Stimulated activated CD4-positive, alpha-beta T cell treated with anti-CD3 and anti-CD28 coated beads, TNF-alpha, amount 100 ng/mL, for 1 hour (primary cell): Measurements from ENCODE around the gene LRRC40.
"Not testable (repeated sequence)": the region's sequence is repeated elsewhere in the genome, so short reads cannot be mapped to it uniquely, and the experiment has no call there.

Experiments
- DNase-seq, 3 donors: peaks; one replicate each; pipeline ENCODE4 v3.0.0-alpha.2; 2020; ENCODE audit warnings: low read depth in 3 of 3, low spot score in 1 of 3

The LRRC40 gene

DNA sequence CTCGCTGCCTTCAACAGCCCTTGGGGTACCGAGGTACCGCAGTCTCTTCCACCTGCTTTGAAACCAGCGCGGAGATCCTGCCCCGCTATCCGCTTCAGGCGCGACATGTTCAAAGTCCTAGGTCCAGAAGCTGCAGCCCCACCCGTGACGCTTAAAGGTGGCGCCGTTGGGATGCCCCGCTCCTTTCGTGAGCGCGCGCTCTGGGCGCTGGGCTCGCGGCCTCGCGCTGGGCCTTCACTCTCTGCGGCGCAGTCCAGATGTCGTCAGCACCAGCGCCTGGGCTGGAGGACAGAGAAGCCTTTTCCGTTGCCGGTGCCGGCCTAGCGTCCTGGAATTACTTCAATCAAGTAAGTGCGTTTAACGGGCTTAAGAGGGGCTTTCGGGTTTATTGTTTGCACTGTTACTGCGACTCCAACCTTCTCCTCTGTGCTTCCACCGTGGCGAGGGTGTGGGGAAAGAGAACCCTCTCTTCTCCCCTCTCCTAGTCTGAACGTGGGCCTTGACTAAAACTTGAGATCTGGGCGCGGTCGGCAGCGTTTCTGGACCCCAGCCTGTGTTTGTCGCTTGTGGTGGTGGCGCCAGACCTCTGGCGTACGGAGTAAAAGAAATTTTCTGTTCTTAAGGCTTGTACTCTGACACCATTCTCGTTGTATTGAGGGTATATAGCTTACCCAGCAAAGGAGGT lies at the start of gene LRRC40:
TSS of gene LRRC40 (minus strand) at position 146 of the 685 bp plus-strand sequence. CDS start at position 107, 39 bp downstream.
- peak; percentile 79 to 92 (median 87) for DNase-seq

DNA sequence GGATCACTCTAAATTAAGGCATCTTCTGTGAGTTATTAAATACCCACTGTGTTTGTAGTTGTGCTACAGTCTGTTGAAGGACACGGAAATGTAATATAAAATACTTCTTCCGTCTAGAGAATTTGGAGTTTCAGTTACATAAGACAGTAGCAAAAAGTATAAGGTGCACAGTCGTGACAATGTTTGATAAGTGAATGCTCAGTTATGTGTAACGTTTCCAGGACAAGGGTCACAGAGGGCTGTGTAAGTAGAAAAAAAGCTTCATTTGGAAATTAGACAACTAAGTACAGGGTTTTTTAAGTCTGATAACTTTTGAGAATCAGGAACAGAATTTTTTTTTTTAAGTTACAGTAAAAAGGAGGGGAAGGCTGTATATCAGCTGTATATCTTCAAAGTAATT lies 43.4 kb upstream of the LRRC40 start:
- no peak for DNase-seq

DNA sequence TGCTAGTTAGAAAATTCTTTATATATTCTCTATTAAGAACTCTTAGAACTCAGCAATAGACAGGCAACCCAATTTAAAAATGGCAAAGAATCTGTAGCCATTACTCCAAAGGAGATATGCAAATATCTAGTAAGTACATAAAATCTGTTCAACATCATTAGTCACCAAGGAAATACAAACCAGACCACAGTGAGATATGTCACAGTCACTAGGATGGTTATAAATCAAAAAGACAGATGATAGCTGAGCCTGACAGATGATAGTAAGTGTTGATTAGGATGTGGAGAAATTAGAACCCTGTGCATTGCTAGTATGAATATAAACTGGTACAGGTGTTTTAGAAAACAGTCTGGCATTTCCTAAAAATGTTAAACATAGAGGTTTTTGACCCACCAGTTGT lies 42.4 kb upstream of the LRRC40 start:
- no peak for DNase-seq

DNA sequence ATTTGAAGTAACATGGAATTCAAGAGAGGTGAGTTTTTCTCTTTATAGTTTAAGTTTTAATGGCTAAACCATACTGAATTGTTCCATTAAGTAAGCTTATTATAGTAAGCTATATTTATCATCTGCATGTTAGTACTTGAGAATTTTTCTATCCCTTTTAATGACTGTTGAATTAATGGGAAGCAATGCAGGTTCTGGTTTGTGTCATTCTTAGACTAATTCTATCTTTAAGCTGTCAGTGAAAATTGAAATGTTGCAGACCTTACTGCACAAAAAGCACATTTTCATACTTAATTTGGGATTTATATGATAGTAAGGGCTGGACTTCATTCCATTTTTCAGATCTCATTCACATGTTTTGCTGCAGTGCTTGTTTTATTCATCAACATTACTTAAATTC lies 41.7 kb upstream of the LRRC40 start:
- no peak for DNase-seq

DNA sequence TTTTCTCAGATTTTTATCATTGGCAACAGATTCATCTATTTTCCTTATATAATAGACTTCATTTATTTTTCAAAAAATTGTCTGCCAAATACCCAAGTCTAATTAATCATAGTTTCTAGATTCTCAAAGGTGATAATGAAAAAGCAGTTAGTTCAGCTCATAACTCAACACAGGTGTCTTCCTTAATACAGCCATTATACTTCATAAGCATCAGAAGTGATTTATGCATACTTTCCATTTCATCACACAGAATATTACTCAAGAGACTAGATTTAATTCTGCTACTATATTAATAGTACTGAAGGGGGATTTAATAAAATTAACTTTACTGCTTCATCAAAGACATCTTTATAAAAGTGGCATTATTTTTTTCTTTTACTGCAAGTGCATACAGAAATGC lies 34.6 kb upstream of the LRRC40 start:
- no peak for DNase-seq

DNA sequence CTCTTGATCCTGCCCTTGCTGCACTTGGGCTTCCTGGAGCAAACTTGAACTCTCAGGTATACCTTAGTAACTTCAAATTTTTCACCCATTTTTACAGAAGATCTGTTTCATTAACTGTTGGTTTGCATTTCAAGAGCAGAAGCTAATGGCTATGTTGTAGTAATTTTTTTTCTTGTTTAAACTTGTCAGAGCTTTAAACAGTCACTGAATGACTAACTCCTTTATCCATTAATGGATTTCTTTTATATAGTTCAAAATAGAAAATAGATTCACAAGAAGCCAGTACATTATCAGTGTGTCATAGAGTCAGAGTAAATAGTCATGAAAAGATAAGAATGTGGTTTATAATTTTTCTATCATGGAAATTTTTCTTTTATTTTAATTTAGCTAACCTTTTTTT lies 29.4 kb upstream of the LRRC40 start:
- DNase-seq: no peak

DNA sequence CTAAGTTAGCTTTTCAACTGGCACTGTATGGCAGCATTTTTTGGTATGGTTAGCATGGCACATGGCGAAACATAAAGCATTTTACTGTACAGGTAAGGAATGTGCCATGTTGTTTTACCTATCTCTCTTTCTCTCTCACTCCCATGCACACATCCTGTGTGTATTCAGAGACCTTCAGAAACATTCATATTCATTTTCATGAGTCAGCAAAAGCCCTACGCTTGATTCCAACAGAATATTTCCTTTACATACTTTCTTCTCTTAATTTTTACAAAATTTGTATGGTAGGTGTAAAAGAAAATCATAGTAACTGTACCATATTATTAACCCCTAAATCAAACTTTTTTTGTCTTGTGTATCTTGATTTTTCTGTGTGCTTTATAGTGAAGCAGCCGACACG lies 26.1 kb upstream of the LRRC40 start:
- DNase-seq: no peak

DNA sequence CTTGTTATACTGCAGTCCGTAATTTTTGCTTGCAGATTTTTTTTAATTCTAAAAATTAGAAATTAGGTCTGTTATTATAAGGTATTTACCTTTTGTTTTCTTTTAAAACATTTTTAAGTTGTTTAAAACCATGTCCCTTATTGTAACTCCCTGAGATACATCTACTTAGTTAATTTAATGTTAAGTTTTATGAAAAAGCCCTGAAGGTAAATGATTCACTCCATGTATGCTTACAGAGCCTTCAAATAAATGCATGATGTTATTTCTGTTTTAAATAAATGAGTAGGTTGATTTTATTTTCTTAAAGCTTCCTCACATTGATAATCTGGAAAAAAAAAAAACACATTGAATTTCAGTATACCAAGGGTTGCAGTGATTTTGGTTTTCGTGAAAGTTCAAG lies 23.3 kb upstream of the LRRC40 start:
- DNase-seq: no peak

DNA sequence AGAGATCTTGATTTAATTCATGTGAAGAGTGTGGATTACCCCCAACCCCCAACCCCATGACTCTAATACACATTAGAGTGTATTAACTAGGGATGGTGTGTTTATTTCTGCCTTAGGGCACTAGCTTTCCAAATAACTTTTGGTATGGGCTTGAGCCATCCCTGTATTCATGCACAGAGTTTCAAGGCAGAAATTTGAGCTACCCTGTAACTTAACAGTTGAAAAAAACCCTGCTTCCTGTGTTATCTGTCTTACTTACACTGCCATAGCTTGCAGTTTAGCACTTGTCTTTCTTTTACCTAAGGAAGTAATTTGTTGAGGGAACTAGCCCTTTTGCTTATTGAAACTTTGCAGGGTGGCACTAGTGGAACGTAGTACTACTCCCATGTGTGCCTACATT lies 22.1 kb upstream of the LRRC40 start:
- DNase-seq: no peak

DNA sequence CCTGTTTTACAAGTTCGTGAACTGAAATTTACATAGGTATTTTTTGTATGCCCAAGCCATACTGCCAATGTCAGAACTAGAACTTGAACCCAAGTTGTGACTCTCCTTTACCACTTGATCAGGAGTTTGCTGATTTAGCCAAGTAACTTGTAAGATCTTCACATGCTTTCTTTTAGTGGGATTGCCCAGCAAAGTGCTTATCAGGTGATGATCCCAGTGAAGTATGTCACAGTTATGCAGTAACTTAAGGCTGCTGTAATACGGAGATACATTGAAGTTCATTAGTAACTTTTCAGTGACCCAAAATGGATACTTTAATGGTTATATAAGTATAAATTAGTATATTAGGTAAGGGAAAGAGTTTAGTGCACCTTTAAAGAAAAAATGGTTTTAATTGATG lies 19.6 kb upstream of the LRRC40 start:
- DNase-seq: no peak

DNA sequence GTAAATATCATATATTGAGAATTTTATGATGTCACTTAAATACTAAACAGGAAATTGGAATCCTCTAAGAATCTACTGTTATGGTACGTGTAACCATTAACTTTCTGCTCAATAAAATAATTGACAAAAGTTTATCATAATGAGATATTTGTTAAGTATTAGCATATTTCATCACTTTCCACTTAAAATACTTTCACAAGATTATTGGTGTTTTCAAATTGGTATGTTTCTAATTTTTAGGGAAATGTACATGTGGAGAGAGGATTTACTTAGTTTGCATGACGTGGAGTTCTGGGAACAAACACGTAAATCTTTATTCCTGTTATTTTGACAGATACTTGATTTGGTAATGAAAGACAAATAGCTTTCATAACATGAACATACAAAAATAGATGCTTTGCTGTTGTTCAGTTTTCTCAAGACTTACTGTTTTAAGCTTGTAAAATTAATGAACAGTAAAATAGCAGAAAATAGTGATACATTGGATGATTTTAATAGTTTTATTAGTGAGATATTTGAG lies 17.4 kb upstream of the LRRC40 start:
- DNase-seq: no peak

DNA sequence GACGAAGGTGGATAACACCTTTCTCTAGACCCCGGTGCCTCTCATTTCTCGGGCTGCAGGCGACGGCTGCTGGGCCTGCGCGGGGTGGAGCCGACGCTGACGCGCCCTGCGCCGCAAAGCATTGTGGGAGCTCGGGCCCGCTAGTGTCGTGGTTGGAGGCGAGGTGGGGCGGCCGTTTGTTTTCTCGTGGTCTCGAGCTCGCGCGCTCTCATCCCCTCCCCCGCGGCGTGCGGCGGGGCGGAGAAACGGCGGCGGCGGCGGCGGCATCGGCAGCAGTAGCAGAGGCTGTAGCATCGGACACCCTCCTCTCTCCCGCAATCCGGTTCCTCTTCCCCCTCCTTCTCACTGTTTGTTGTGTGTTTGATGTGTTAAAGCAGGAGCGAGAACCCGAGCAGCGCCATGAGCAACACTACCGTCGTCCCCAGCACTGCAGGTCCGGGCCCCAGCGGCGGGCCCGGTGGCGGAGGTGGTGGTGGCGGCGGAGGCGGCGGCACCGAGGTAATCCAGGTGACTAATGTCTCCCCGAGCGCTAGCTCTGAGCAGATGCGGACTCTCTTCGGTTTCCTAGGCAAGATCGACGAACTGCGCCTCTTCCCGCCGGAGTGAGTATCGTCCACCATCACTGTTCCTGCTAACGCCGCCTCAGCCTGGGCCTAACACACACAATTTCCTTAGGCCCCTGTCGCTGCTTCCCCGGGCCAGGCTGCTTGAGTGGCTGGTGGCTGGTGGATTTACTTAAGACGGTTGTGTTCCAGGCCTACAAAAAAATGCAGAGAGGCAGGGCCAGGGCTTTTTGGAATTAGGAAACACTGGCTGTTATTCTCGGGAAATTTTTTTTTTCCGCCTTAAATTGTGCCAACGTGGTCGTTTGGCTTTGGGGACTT lies 16.1 kb upstream of the LRRC40 start, which contains the start of gene SRSF11:
TSS of gene SRSF11 (plus strand) at position 143 of the 884 bp plus-strand sequence. CDS start at position 400, 257 bp downstream.
- DNase-seq: peak; percentile 85 to 98 (median 94)

DNA sequence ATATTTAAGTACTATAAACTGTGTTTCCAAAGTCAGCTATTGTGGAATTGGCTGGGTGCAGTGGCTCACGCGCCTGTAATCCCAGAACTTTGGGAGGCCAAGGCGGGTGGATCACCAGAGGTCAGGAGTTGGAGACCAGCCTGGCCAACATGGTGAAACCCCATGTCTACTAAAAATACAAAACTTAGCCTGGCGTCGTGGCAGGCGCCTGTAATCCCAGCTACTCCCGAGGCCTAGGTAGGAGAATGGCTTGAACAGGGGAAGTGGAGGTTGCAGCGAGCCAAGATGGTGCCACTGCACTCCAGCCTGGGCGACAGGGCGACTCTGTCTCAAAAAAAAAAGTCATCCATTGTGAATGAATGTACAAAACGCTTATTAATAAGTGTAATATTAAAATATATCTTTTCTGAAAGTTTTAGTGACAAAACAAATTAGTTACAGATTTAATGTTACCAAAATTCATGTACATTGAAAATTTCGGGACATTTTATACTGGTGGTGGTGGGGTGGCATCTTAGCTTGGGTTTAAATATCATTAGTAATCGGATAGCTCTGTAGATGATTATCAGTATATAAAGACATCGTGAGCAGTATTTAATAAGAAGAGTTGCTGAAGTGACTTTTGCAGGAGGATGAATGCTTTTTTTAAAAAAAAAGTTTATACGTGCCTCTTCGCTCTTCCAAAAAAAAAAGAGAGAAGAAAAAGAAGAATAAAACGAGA lies 15.3 kb upstream of the LRRC40 start:
- no peak for DNase-seq

DNA sequence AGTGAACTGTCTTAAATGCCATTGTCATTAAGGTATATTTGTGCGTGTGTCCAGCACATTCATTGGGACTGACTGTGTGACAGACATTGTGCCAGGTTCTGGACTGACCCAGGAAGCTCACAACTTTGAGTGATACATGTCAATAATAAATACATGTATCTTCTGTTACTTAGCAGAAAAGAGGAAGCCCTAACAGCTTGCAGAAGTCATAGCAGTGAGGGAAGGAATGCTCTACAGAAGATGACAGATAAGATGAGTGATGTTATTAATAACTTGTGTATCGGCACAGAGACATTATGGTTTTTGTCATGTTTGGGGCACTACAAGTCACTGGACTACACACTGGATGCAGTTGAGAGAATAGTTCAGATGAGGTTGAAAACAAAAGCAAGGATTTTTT lies 14.6 kb upstream of the LRRC40 start:
- DNase-seq: no peak

DNA sequence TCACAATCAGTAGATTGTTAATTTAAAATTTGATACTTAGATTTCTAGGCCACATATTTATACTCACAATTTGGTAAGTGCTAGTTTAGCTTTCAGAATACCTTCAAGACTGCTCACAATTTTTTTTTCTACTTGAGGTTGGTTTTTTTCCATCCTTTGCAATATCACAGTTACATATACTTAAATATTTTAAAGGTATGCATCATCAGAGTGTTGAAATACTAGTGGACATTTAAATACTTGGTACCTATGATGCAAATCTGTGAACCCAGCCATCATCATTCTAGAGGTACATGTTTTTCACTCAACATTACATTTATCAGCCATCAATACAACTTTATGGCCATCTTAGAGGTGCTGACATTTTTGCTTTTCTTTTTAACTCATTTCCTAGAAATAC lies 6.2 kb upstream of the LRRC40 start:
- DNase-seq: no peak

DNA sequence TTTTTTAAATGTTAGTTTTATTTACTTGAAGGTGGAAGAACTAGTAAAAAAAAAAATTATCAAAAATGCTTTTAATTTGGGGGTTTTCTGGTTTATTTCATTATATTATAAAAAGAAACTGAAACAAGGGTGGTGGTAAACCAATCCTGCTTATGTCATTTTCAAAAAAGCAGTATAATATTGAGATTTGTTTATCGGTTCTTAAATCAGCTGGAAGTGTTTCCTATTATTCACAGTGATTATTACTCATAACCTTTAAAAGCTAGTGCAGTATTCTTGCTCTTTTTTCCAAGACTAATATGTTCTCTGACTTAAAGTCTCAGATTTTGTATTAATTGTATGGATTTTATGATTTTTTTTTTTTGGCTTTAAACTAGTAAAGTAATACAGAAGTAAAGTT lies 5.4 kb upstream of the LRRC40 start:
- DNase-seq: no peak

DNA sequence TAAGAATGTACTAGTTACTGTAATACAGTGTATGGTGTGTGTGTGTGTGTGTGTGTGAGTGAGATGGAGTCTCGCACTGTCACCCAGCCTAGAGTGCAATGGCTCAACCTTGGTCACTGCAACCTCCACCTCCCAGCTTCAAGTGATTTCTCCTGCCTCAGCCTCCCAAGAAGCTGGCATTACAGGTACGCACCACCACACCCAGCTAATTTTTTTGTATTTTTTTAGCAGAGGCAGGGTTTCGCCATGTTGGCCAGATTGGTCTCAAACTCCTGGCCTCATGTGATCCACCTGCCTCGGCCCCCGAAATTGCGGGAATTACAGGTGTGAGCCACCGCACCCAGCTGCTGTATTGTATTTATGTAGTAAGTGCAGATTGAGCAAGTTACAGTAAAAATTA lies 2.9 kb upstream of the LRRC40 start:
- no peak for DNase-seq

DNA sequence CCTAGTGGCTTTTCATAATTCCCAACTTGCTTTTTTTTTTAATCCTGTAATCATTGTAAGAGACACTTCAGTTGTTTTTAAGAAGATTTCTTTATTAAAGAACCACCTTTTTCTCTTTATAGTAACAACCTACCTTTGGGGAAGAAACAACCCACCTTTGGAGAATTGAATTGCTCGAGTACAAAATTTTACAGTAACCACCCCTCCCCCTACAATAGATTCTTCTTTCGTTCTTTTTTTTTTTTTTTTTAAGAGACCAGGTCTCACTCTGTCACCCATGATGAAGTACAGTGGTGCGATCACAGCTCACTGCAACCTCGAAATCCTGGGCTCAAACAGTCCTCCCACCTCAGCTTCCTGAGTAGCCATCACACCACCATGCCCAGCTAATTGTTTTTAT lies 2.1 kb upstream of the LRRC40 start:
- DNase-seq: no peak

DNA sequence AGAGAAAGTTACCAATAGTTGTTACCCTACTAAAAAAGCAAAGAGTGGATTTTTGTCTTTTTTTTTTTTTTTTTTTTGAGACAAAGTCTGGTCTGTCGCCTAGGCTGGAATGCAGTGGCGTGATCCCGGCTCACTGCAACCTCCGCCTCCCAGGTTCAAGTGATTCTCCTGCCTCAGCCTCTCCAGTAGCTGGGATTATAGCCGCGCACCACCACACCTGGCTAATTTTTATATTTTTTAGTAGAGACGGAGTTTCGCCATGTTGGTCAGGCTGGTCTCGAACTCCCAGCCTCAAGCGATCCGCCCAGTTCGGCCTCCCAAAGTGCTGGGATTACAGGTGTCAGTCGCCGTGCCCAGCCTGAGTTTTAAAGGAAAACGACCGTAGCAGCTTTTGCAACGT lies 1.5 kb upstream of the LRRC40 start:
- DNase-seq: not testable (repeated sequence)

DNA sequence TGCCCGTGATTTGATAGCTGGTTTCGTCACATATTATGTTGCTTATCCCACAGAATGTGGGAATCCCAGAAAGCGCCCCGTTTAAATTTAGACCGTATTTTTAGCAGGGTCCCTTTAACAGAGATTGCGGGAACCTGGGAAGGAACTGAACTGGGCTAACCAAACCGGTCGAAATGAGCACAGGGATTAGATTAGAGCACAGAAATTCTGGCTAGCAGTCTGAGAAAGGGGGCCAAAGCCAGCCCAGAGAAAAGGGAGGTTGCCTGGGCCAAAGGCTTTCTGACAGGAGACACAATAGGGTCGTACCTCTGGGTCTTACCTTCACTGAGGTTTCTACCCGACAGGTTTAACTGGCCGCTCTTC lies 327 bp downstream of the LRRC40 start:
- DNase-seq: no peak

DNA sequence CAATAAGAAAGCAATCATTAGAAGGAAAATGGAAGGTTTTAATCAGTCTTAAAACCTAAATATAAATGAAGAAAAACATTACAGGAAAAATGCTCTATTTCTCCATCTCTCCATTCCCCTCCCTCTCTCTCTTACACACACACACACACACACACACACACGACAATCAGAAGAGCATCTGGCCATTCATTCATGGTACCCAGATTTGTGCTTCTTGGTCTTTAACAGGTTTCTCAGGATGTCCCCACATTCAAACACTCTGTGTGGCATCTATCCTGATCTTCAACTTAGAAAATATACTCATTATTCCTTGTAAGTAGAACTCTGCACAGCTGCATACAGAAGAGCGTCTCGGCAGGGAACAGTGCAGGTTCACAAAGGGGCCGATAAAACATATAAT lies 779 bp downstream of the LRRC40 start:
- no peak for DNase-seq

DNA sequence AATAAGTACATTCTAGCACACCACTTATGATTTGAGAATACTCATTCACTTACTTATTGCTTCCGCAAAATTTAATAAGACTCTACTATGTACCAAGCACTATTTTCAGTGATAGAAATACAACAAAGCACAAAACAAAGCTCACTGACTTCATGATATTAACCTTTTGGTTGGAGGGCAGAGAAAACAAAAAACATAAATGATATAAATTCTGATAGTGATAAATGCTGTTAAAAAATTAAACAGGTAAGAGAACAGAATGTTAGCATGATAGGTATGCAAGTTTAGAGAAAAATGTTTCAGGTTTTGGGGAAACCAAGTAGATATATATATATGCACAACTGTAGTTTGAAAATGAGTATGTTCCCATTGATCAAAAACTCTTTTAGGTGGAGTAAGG lies 1.2 kb downstream of the LRRC40 start:
- no peak for DNase-seq
